ENCODE results near the gene ZRANB3. TPM values are rescaled to one million over a fixed set of nuclear protein-coding genes. Genes with fewer than 3 reads are reported as not detected.

Gene ZRANB3
- total and polyA plus RNA-seq, 10 of the 15 experiments (the other 5 are each of a cell fraction or from before 2014, with no cell fraction given) = 5.6 to 11.4 (median 9.9) TPM

DNA sequence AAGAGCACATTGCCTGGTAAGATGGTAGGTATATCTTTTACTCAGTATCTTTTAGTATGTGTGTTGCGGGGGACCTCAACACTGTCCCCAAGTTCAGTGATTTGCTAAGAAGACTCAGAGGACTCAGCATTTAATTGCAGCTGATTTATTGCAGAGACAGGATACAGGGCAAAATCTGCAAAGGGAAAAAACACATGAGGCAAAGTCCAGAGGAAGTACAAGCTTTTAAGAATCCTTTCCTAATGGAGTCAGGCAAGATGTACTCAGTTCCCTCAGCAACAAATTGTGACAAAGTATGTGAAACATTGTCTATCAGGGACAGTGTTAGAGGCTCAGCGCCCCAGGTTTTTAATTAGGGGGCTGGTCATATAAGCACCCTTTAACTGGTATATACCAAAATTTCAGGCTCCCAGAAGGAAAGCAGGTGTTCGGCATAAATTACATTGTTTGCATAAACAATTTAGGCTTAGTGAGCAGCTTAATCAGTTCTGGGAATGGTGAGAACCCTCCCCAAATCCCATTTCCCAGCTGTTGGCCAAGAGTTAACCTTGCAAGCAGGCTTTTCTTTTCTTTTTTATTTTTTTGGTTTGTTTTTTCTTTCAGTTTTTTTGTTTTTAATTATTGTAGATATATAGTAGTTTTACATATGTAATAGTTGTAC is 437.2 kb downstream of the ZRANB3 start:
- Histone ChIP-seq H3K9ac (ENCODE audit: control insufficient read depth, insufficient read depth, low read length) (no peak overlapping the region), H2AFZ (ENCODE audit: control insufficient read depth, low read depth, low read length) (no peak overlapping the region), H3K4me2 (ENCODE audit: control insufficient read depth, insufficient read depth) (no peak overlapping the region), H3K79me2 (ENCODE audit: control insufficient read depth, insufficient read depth, low read length) (no peaks in the 10 kb centered on the region), H3K27me3 (replicated peaks in 1 of 2; ENCODE audit: control insufficient read depth in 2 of 2, insufficient read depth in 2 of 2, low read length in 1 of 2) (no peaks in the 10 kb centered on the region), H3K4me3 (no peak overlapping the region), H4K20me1 (ENCODE audit: control insufficient read depth, insufficient read depth) (no peaks in the 10 kb centered on the region), H3K27ac (ENCODE audit: control insufficient read depth, insufficient read depth) (no peak overlapping the region), H3K9me3 (replicated peaks; ENCODE audit: control insufficient read depth, insufficient read depth, low read length) (peaks cover 2% of the 10 kb centered on the region; the same call in 2 of the 3 replicates), H3K36me3 (ENCODE audit: control insufficient read depth in 2 of 2, insufficient read depth in 2 of 2, low read length in 1 of 2) (peaks cover 0 to 10% of the 10 kb centered on the region in 2 experiments; a peak in 2 of 4 replicates), H3K4me1 (ENCODE audit: control insufficient read depth, insufficient read depth, low read length) (no peaks in the 10 kb centered on the region)
- no peak for DNase-seq (ENCODE audit: low read depth, low spot score)
- POLR2A ChIA-PET = no interaction called here
- no peak for ATAC-seq
- CTCF ChIA-PET = interaction anchor here (1.1 kb wide), 1 partner anchor 616 kb away, joined by 3 read pairs; no protein-coding TSS in a partner anchor
- FAIRE-seq = no peak
- 99% methylated on average over 3 of the region's 3 CpGs for WGBS (ENCODE audit: insufficient coverage, insufficient replicate concordance, low lambda C conversion rate, missing lambda C conversion rate)
- RAD21 ChIA-PET (ENCODE audit: unreplicated experiment) = no interaction called here
- in situ Hi-C loops (cut with MboI) (no loop called here), intact Hi-C loops (cut with micrococcal nuclease; ENCODE audit: unreplicated experiment) (no loop called here)
- BruUV-seq (replicated peaks) = no TSS peak
- SMC1A ChIA-PET (ENCODE audit: uncharacterized antibody, unreplicated experiment) = interaction anchor here (0.8 to 1.4 kb wide), 3 partner anchors 12 to 565 kb away, joined by 3 to 5 read pairs (median 3); no protein-coding TSS in a partner anchor
- no peak for TF ChIP-seq MXI1 (IDR thresholded peaks at IDR 0.05; ENCODE audit: low read depth, low read length)
- TF ChIP-seq SMAD5 (IDR thresholded peaks at IDR 0.05; ENCODE audit: low read depth) = no peak
- TF ChIP-seq ZNF622 (IDR thresholded peaks at IDR 0.05) = no peak
- TF ChIP-seq DPF2 (IDR thresholded peaks at IDR 0.05) = no peak

DNA sequence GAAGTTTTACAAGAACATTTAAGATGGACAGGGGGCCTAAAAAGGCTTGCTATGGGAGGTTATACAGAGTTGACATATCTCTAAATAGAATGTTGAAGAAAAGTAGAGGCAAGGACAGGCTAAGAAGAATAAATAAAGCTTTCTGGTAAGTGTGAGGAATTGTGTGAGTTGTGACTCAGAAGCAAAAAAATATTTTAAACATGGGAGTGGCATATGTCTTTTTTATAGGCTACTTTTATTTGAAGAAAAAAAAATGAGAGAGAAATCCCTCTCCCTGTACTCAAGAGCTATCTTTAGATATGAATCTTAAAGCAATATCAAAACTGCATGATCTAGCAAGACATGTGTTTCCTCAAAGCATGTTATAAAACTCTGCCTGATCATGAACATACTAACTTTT is 437.8 kb downstream of the ZRANB3 start:
- no peak for FAIRE-seq
- ATAC-seq = no peak
- Histone ChIP-seq H3K9me3 (replicated peaks; ENCODE audit: control insufficient read depth, insufficient read depth, low read length) (peaks cover 2% of the 10 kb centered on the region; the same call in 2 of the 3 replicates), H3K9ac (ENCODE audit: control insufficient read depth, insufficient read depth, low read length) (no peak overlapping the region), H3K4me1 (ENCODE audit: control insufficient read depth, insufficient read depth, low read length) (no peaks in the 10 kb centered on the region), H4K20me1 (ENCODE audit: control insufficient read depth, insufficient read depth) (no peaks in the 10 kb centered on the region), H3K4me2 (ENCODE audit: control insufficient read depth, insufficient read depth) (no peak overlapping the region), H3K4me3 (no peak overlapping the region), H3K79me2 (ENCODE audit: control insufficient read depth, insufficient read depth, low read length) (no peaks in the 10 kb centered on the region), H3K36me3 (ENCODE audit: control insufficient read depth in 2 of 2, insufficient read depth in 2 of 2, low read length in 1 of 2) (peaks cover 0 to 10% of the 10 kb centered on the region in 2 experiments; a peak in 2 of 4 replicates), H3K27ac (ENCODE audit: control insufficient read depth, insufficient read depth) (no peak overlapping the region), H3K27me3 (replicated peaks in 1 of 2; ENCODE audit: control insufficient read depth in 2 of 2, insufficient read depth in 2 of 2, low read length in 1 of 2) (no peaks in the 10 kb centered on the region), H2AFZ (ENCODE audit: control insufficient read depth, low read depth, low read length) (no peak overlapping the region)
- SMC1A ChIA-PET (ENCODE audit: uncharacterized antibody, unreplicated experiment) = interaction anchor here (0.8 to 1.4 kb wide), 3 partner anchors 12 to 565 kb away, joined by 3 to 5 read pairs (median 3); no protein-coding TSS in a partner anchor
- RAD21 ChIA-PET (ENCODE audit: unreplicated experiment) = no interaction called here
- in situ Hi-C loops (cut with MboI) (no loop called here), intact Hi-C loops (cut with micrococcal nuclease; ENCODE audit: unreplicated experiment) (no loop called here)
- TF ChIP-seq, protein P1, sequence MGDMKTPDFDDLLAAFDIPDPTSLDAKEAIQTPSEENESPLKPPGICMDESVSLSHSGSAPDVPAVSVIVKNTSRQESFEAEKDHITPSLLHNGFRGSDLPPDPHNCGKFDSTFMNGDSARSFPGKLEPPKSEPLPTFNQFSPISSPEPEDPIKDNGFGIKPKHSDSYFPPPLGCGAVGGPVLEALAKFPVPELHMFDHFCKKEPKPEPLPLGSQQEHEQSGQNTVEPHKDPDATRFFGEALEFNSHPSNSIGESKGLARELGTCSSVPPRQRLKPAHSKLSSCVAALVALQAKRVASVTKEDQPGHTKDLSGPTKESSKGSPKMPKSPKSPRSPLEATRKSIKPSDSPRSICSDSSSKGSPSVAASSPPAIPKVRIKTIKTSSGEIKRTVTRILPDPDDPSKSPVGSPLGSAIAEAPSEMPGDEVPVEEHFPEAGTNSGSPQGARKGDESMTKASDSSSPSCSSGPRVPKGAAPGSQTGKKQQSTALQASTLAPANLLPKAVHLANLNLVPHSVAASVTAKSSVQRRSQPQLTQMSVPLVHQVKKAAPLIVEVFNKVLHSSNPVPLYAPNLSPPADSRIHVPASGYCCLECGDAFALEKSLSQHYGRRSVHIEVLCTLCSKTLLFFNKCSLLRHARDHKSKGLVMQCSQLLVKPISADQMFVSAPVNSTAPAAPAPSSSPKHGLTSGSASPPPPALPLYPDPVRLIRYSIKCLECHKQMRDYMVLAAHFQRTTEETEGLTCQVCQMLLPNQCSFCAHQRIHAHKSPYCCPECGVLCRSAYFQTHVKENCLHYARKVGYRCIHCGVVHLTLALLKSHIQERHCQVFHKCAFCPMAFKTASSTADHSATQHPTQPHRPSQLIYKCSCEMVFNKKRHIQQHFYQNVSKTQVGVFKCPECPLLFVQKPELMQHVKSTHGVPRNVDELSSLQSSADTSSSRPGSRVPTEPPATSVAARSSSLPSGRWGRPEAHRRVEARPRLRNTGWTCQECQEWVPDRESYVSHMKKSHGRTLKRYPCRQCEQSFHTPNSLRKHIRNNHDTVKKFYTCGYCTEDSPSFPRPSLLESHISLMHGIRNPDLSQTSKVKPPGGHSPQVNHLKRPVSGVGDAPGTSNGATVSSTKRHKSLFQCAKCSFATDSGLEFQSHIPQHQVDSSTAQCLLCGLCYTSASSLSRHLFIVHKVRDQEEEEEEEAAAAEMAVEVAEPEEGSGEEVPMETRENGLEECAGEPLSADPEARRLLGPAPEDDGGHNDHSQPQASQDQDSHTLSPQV (IDR thresholded peaks at IDR 0.05) = no peak
- TF ChIP-seq, protein P2, sequence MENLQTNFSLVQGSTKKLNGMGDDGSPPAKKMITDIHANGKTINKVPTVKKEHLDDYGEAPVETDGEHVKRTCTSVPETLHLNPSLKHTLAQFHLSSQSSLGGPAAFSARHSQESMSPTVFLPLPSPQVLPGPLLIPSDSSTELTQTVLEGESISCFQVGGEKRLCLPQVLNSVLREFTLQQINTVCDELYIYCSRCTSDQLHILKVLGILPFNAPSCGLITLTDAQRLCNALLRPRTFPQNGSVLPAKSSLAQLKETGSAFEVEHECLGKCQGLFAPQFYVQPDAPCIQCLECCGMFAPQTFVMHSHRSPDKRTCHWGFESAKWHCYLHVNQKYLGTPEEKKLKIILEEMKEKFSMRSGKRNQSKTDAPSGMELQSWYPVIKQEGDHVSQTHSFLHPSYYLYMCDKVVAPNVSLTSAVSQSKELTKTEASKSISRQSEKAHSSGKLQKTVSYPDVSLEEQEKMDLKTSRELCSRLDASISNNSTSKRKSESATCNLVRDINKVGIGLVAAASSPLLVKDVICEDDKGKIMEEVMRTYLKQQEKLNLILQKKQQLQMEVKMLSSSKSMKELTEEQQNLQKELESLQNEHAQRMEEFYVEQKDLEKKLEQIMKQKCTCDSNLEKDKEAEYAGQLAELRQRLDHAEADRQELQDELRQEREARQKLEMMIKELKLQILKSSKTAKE (IDR thresholded peaks at IDR 0.05; ENCODE audit: low read depth, poor library complexity, severe bottlenecking) = no peak
- TF ChIP-seq FOXK2 (IDR thresholded peaks at IDR 0.05) (no peak), ZNF384 (IDR thresholded peaks at IDR 0.05; ENCODE audit: borderline replicate concordance, low read depth, low read length) (no peak)
- POLR2A ChIA-PET = no interaction called here
- CTCF ChIA-PET = interaction anchor here (0.9 to 1.1 kb wide), 2 partner anchors 104 to 617 kb away, joined by 3 read pairs; no protein-coding TSS in a partner anchor
- DNase-seq (ENCODE audit: low read depth, low spot score) = no peak
- no TSS peak for BruUV-seq (replicated peaks)

Measured in GM12878 (cell line).